ENCODE measurements around the gene ZP1. TPM values are rescaled to one million over a fixed set of nuclear protein-coding genes. Genes with fewer than 3 reads are reported as not detected.

ZP1 gene
- total and polyA plus RNA-seq, 12 donors: 0.16 to 0.51 (median 0.33) TPM; not detected in 7

DNA sequence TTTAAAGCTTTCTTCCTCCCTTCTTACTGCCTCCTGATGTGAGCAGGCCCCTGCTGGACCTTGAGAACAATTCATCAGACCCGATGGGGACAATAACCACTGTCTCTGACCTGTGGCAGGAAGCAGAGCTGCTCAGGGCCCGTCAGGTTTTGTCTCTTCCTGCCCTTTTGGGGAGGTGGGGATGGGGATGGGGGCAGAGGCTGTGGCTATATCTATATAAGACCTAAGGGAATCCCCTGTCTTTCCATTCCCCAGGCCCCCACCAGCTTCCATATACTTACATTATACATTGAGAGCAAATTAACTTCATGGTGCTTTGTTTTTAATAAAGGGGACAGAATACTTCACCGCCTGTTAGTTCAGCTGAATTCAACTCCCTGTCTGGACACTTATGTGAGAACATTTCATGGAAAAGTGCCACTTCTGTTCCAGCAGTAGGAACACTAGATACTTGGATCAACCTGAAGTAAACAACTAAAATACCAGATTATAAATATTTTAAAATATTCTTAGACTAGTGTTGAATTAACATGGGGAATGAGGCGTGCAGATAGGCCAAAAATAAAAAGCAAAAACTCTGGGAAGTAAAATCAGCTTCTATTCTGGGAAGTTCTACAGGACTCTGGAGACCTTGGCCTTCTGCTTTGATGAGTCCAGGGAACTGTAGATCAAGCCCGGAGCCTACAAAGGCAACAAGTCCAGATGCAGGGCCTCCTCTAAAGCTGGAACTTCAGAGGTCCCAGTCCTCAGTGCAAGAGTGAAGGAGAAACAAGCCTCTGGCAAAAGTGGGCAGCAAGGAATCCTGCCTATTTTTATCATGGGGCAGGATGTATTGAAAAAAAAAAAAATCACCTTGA, 11.1 kb downstream of the ZP1 start:
- Histone ChIP-seq H3K9me3 (no peaks in the 10 kb centered on the region), H3K4me3 (no peak overlapping the region), H3K27ac (peak overlapping the region in 9 of 10 donors; percentile 26 to 85 (median 66)), H3K4me1 (peaks cover 0 to 40% (median 17%) of the 10 kb centered on the region in 9 donors), H3K27me3 (no peaks in the 10 kb centered on the region), H3K36me3 (peaks cover 0 to 38% (median 0%) of the 10 kb centered on the region in 9 donors)
- DNase-seq (peak in 1 of 2 donors; percentile 48), ATAC-seq (peak; percentile 55 to 87 (median 82))
- 54 to 70% methylated on average over 5 of the region's 5 CpGs for WGBS, 2 donors
- TF ChIP-seq, protein P1, sequence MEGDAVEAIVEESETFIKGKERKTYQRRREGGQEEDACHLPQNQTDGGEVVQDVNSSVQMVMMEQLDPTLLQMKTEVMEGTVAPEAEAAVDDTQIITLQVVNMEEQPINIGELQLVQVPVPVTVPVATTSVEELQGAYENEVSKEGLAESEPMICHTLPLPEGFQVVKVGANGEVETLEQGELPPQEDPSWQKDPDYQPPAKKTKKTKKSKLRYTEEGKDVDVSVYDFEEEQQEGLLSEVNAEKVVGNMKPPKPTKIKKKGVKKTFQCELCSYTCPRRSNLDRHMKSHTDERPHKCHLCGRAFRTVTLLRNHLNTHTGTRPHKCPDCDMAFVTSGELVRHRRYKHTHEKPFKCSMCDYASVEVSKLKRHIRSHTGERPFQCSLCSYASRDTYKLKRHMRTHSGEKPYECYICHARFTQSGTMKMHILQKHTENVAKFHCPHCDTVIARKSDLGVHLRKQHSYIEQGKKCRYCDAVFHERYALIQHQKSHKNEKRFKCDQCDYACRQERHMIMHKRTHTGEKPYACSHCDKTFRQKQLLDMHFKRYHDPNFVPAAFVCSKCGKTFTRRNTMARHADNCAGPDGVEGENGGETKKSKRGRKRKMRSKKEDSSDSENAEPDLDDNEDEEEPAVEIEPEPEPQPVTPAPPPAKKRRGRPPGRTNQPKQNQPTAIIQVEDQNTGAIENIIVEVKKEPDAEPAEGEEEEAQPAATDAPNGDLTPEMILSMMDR (IDR thresholded peaks at IDR 0.05): no peak
- intact Hi-C loops (cut with DNase I): loop anchor here in 3 of 10 donors (5.0 kb wide), 1 partner anchor 36 kb away; the partner anchor contains the start of gene CCDC86 (in 3 of the 3)

DNA sequence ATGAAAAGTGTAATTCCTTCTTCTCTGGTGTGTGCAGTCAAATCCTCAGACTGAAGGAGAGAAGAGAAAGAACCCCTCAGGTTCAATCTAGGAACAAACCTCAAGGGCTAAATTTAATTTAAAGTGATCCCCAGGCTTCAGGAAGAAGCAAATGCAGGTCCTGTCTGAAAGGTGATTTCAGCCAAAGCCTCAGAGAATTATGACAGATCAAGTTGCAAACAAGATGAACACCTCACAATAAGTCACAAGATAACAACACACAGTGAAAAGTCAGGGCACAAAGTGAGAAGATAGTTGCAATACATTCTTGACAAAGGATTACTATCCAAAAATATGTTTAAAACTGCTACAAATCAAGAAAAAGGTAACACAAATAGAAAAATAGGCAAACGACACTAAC, 11.8 kb downstream of the ZP1 start:
- Histone ChIP-seq H3K27me3 (no peaks in the 10 kb centered on the region), H3K9me3 (no peaks in the 10 kb centered on the region), H3K4me1 (peaks cover 0 to 36% (median 15%) of the 10 kb centered on the region in 9 donors), H3K4me3 (no peak overlapping the region), H3K27ac (peak overlapping the region in 8 of 10 donors; percentile 2 to 85 (median 42)), H3K36me3 (peaks cover 0 to 38% (median 0%) of the 10 kb centered on the region in 9 donors)
- ATAC-seq: no peak
- TF ChIP-seq, protein P1 (IDR thresholded peaks at IDR 0.05): no peak
- WGBS, 2 donors: 87 to 97% methylated on average over 1 of the region's 1 CpG
- intact Hi-C loops (cut with DNase I): loop anchor here in 3 of 10 donors (5.0 kb wide), 1 partner anchor 37 kb away; the partner anchor contains the start of gene CCDC86 (in 3 of the 3)
- no peak for DNase-seq

DNA sequence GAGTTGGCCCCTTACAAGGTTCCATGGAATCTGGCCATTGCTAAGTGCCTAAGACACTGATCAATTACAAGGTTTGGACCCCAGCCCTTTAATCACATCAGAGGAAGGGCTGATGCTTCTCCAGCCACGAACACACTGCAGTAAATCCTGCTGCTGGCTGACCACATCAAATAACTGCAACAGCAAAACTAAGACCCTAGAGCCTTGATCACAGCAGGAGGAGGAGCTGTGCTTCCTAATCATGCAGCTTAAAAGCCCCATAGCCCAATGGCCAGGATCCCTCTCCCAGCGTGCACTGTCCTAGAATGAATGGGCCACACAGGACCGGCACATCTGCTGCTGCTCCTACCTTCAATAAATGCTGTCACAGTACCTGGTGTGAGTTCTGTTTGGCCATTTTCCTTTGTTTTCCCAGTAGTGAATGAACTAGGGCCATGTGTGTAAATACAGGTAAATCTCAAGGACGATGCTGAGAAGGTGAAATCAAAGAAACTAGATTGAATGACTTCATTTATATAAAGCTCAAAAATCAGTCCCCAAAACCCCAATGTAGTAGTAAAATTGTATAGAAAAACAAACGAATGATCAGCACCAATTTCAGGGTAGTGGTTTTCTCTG, 12.7 kb downstream of the ZP1 start:
- 89 to 93% methylated on average over 5 of the region's 5 CpGs for WGBS, 2 donors
- no peaks in the 10 kb centered on the region for H3K9me3 ChIP-seq
- H3K27ac ChIP-seq: no peak overlapping the region
- H3K27me3 ChIP-seq: no peaks in the 10 kb centered on the region
- no peak overlapping the region for H3K4me3 ChIP-seq
- no peak for ATAC-seq
- H3K36me3 ChIP-seq: peaks cover 0 to 38% (median 0%) of the 10 kb centered on the region in 9 donors
- DNase-seq: no peak
- H3K4me1 ChIP-seq: peaks cover 0 to 30% (median 15%) of the 10 kb centered on the region in 9 donors
- intact Hi-C loops (cut with DNase I): loop anchor here in 3 of 10 donors (5.0 kb wide), 1 partner anchor 38 kb away; the partner anchor contains the start of gene CCDC86 (in 3 of the 3)
- TF ChIP-seq, protein P1 (IDR thresholded peaks at IDR 0.05): no peak

DNA sequence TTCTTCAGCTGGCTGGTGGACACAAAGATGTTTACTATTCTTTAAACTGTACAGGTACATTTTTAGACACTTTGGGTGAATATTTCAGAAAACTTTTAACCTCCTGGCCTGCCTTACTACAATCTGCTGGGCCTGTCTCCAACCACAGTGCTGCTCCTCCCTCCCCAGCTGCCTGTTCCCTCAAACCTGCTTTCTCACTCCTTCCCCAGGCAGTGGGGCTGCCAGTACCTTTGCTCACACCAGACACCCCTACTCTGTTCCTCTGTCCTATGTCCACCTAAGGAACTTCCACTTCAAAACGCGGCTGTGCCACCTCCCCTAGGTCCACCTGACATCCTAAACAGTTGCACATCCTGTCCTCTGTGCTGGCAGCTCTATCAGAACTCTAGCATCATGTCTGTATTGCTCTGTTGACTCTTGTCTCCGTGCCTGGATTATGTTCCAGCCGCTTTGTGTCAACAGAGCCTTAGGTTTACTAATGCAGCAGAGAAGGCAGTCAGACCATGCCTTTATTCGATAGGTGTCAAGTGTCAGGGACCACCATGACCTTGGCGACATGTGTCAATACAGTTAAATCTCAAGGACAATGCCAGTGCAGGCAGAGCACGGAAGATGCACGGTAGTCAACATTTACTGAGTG, 13.4 kb downstream of the ZP1 start:
- no peaks in the 10 kb centered on the region for H3K9me3 ChIP-seq
- intact Hi-C loops (cut with DNase I): no loop called here
- ATAC-seq: peak in 1 of 8 donors; percentile 42
- H3K27ac ChIP-seq: no peak overlapping the region
- DNase-seq: no peak
- WGBS, 2 donors: 62 to 72% methylated on average over 8 of the region's 8 CpGs
- H3K4me3 ChIP-seq: no peak overlapping the region
- peaks cover 0 to 30% (median 15%) of the 10 kb centered on the region in 9 donors for H3K4me1 ChIP-seq
- H3K27me3 ChIP-seq: no peaks in the 10 kb centered on the region
- peaks cover 0 to 38% (median 0%) of the 10 kb centered on the region in 9 donors for H3K36me3 ChIP-seq
- TF ChIP-seq, protein P1 (IDR thresholded peaks at IDR 0.05): no peak
